Activated CD4-positive, alpha-beta T cell treated with anti-CD3 and anti-CD28 coated beads, Interleukin-2, Interleukin-4, amounts not matched to agents 100 ng/mL and 50 ng/mL, durations not matched to agents 16 hours and 8 hours (primary cell): Measurements from ENCODE around the gene SGF29.
"Not testable (repeated sequence)": the region's sequence is repeated elsewhere in the genome, so short reads cannot be mapped to it uniquely, and the experiment has no call there.

ENCODE experiments used
- DNase-seq: peaks from one replicate; pipeline ENCODE4 v3.0.0-alpha.2; 2020; ENCODE audit warnings: low spot score

Gene SGF29

GRCh38 chr16:28596115-28596630 lies 42.5 kb downstream of the SGF29 start:
- DNase-seq: no peak

- DNase-seq: no peak
Measured at GRCh38 chr16:28596840-28597691, 43.3 kb downstream of the SGF29 start, which contains the start of gene SULT1A2. Gene SULT1A2 (minus strand): TSS chr16:28597050. CDS start chr16:28595930, 1,120 bp downstream.

- no peak for DNase-seq
Measured at GRCh38 chr16:28597692-28598261, 44.1 kb downstream of the SGF29 start.

- DNase-seq: not testable (repeated sequence)
Measured at GRCh38 chr16:28599377-28600285, 45.9 kb downstream of the SGF29 start.

GRCh38 chr16:28600965-28601364 lies 47.2 kb downstream of the SGF29 start:
- DNase-seq: not testable (repeated sequence)

GRCh38 chr16:28601589-28601988 lies 47.9 kb downstream of the SGF29 start:
- DNase-seq: not testable (repeated sequence)

- not testable (repeated sequence) for DNase-seq
Measured at GRCh38 chr16:28602062-28602461, 48.3 kb downstream of the SGF29 start.

- no peak for DNase-seq
Measured at GRCh38 chr16:28602529-28602928, 48.8 kb downstream of the SGF29 start.

GRCh38 chr16:28603381-28604185 lies 49.9 kb downstream of the SGF29 start:
- DNase-seq: no peak

GRCh38 chr16:28604186-28604565 lies 50.5 kb downstream of the SGF29 start:
- no peak for DNase-seq

GRCh38 chr16:28606291-28607115 lies 52.8 kb downstream of the SGF29 start:
- no peak for DNase-seq

GRCh38 chr16:28607116-28607623 lies 53.5 kb downstream of the SGF29 start:
- DNase-seq: no peak

GRCh38 chr16:28607681-28608495 lies 54.2 kb downstream of the SGF29 start:
- not testable (repeated sequence) for DNase-seq

GRCh38 chr16:28608496-28608808 lies 54.7 kb downstream of the SGF29 start:
- DNase-seq: not testable (repeated sequence)

- DNase-seq: not testable (repeated sequence)
Measured at GRCh38 chr16:28608867-28609596, 55.3 kb downstream of the SGF29 start.

- no peak for DNase-seq
Measured at GRCh38 chr16:28609631-28610594, 56.2 kb downstream of the SGF29 start, which contains the start of gene SULT1A1. Gene SULT1A1 (minus strand): TSS chr16:28610044. CDS start chr16:28608855, 1,189 bp downstream.

GRCh38 chr16:28610595-28611191 lies 57.0 kb downstream of the SGF29 start:
- DNase-seq: no peak
